Neural cell (in vitro differentiated cells): ENCODE measurements around the gene SNX13. TPM values are rescaled to one million over a fixed set of nuclear protein-coding genes. Genes with fewer than 3 reads are reported as not detected.

Experiments used
- H2AFZ ChIP-seq: fragments of 200-600, 300-800 bp; sonication (generic), shearing (Covaris generic); 2 replicates; pipeline ENCODE4 v1.6.0; 2014; ENCODE audit warnings: low read depth, mild to moderate bottlenecking, antibody characterized with exemption, low read length, moderate library complexity
- H3F3A ChIP-seq: fragments of 200-600 bp; shearing (Covaris generic); 2 replicates; pipeline ENCODE4 v1.6.1; 2016; ENCODE audit warnings: mild to moderate bottlenecking, moderate library complexity, mixed read lengths, antibody characterized with exemption, low read length; ENCODE audit not compliant: insufficient read depth, poor library complexity, severe bottlenecking
- H3K27ac ChIP-seq: fragments of 200-600, 300-800 bp; sonication (generic), shearing (Covaris generic); 2 replicates; pipeline ENCODE4 v1.5.1; 2014; ENCODE audit warnings: mild to moderate bottlenecking, low read length, moderate library complexity
- H3K27me3 ChIP-seq: fragments of 300-800, 200-600 bp; sonication (generic), shearing (Covaris generic); 2 replicates; pipeline ENCODE4 v1.6.0; 2014; ENCODE audit warnings: mild to moderate bottlenecking, low read depth, low read length, moderate library complexity; ENCODE audit not compliant: insufficient read depth
- H3K36me3 ChIP-seq: fragments of 300-800, 200-600 bp; sonication (generic), shearing (Covaris generic); 2 replicates; pipeline ENCODE4 v1.5.1; 2014; ENCODE audit warnings: mild to moderate bottlenecking, antibody characterized with exemption, low read length, moderate library complexity; ENCODE audit not compliant: insufficient read depth
- H3K4me2 ChIP-seq: fragments of 300-800, 200-600 bp; sonication (generic), shearing (Covaris generic); 2 replicates; pipeline ENCODE4 v1.6.0; 2014; ENCODE audit warnings: mild to moderate bottlenecking, low read length
- H3K4me3 ChIP-seq: fragments of 300-800, 200-600 bp; sonication (generic), shearing (Covaris generic); 2 replicates; pipeline ENCODE4 v1.5.1; 2014; ENCODE audit warnings: mild to moderate bottlenecking, low read length, moderate library complexity
- H3K79me2 ChIP-seq: fragments of 200-600 bp; shearing (Covaris generic); replicated peaks from 2 replicates; pipeline ENCODE4 v1.6.0; 2014; ENCODE audit warnings: mild to moderate bottlenecking, low read length, moderate library complexity; ENCODE audit not compliant: insufficient read depth
- H3K9ac ChIP-seq: fragments of 300-800, 200-600 bp; sonication (generic), shearing (Covaris generic); 2 replicates; pipeline ENCODE4 v1.6.1; 2016; ENCODE audit warnings: mild to moderate bottlenecking, low read length, mixed read lengths
- H3K9me2 ChIP-seq: fragments of 200-600 bp; shearing (Covaris generic); 2 replicates; pipeline ENCODE4 v1.6.1; 2016; ENCODE audit warnings: mild to moderate bottlenecking, low read length, mixed read lengths; ENCODE audit not compliant: insufficient read depth
- H3K9me3 ChIP-seq: fragments of 200-600, 300-800 bp; sonication (generic), shearing (Covaris generic); 2 replicates; pipeline ENCODE4 v1.6.1; 2016; ENCODE audit warnings: mild to moderate bottlenecking, mixed run types, low read length, moderate library complexity, mixed read lengths
- H4K20me1 ChIP-seq: fragments of 200-600 bp; shearing (Covaris generic); 2 replicates; pipeline ENCODE4 v1.6.1; 2016; ENCODE audit warnings: mild to moderate bottlenecking, mixed run types; ENCODE audit not compliant: insufficient read depth
- EP300 ChIP-seq: fragments of 450-650 bp; conservative IDR thresholded peaks from 2 replicates; pipeline ENCODE4 v1.6.1; 2014; ENCODE audit warnings: antibody characterized with exemption, mild to moderate bottlenecking, moderate library complexity; ENCODE audit not compliant: poor library complexity, severe bottlenecking
- EZH2 ChIP-seq: fragments of 200-600, 300-800 bp; shearing (Covaris generic), sonication (generic); IDR thresholded peaks from 2 replicates; pipeline ENCODE4 v1.6.1; 2014; ENCODE audit warnings: antibody characterized with exemption, low read length, borderline replicate concordance, mild to moderate bottlenecking; ENCODE audit not compliant: insufficient read depth, poor library complexity, severe bottlenecking
- MXI1 ChIP-seq: fragments of 450-650 bp; conservative IDR thresholded peaks from 2 replicates; pipeline ENCODE4 v1.6.1; 2014; ENCODE audit warnings: antibody characterized with exemption, mild to moderate bottlenecking; ENCODE audit not compliant: poor library complexity, severe bottlenecking
- POLR2AphosphoS5 ChIP-seq: IDR thresholded peaks from 2 replicates; pipeline ENCODE4 v1.6.1; 2012
- RAD21 ChIP-seq: fragments of 450-650 bp; conservative IDR thresholded peaks from 2 replicates; pipeline ENCODE4 v1.6.1; 2014; ENCODE audit warnings: antibody characterized with exemption, mild to moderate bottlenecking, moderate library complexity
- SMC3 ChIP-seq: fragments of 450-650 bp; conservative IDR thresholded peaks from 2 replicates; pipeline ENCODE4 v1.6.1; 2014; ENCODE audit warnings: antibody characterized with exemption, mild to moderate bottlenecking, moderate library complexity; ENCODE audit not compliant: poor library complexity
- TAF1 ChIP-seq: IDR thresholded peaks from 2 replicates; pipeline ENCODE4 v1.6.1; 2012; ENCODE audit warnings: low read depth
- polyA plus RNA-seq: library from polyadenylated mRNA; depleted of rRNA; stranded (reverse); fragments of >200 nt; gene quantifications from 2 replicates; pipeline ENCODE4 v1.2.3, GENCODE V29; 2014
- TF ChIP-seq, protein P1 (sequence below): fragments of 450-650 bp; IDR thresholded peaks from 2 replicates; pipeline ENCODE4 v1.5.1; 2014; ENCODE audit warnings: antibody characterized with exemption, mild to moderate bottlenecking, moderate library complexity; ENCODE audit not compliant: poor library complexity, severe bottlenecking
- TF ChIP-seq, protein P2 (sequence below): IDR thresholded peaks from 2 replicates; pipeline ENCODE4 v1.6.1; 2012; ENCODE audit warnings: borderline replicate concordance

SNX13 gene
- polyA plus RNA-seq, 1 donor from 2014 or later: 50.6 TPM

DNA sequence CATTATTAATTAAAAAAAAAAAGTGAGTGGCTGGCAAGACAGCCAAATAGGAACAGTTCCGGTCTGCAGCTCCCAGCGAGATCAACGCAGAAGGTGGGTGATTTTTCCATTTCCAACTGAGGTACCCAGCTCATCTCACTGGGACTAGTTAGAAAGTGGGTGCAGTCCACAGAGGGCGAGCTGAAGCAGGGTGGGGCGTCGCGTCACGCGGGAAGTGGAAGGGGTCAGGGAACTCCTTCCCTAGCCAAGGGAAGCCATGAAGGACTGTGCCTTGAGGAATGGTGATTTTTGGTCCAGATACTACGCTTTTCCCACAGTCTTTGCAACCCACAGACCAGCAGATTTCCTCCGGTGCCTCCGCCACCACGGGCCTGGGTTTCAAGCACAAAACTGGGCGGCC, 133.7 kb downstream of the SNX13 start:
- Histone ChIP-seq H4K20me1 (no peaks in the 10 kb centered on the region), H3K27me3 (no peaks in the 10 kb centered on the region), H3K4me3 (no peak overlapping the region), H3K4me2 (no peak overlapping the region), H2AFZ (no peak overlapping the region), H3F3A (no peaks in the 10 kb centered on the region), H3K9me3 (no peaks in the 10 kb centered on the region), H3K36me3 (no peaks in the 10 kb centered on the region), H3K79me2 (no peaks in the 10 kb centered on the region), H3K9me2 (no peaks in the 10 kb centered on the region), H3K9ac (no peak overlapping the region), H3K27ac (no peak overlapping the region)
- TF ChIP-seq, protein P1, sequence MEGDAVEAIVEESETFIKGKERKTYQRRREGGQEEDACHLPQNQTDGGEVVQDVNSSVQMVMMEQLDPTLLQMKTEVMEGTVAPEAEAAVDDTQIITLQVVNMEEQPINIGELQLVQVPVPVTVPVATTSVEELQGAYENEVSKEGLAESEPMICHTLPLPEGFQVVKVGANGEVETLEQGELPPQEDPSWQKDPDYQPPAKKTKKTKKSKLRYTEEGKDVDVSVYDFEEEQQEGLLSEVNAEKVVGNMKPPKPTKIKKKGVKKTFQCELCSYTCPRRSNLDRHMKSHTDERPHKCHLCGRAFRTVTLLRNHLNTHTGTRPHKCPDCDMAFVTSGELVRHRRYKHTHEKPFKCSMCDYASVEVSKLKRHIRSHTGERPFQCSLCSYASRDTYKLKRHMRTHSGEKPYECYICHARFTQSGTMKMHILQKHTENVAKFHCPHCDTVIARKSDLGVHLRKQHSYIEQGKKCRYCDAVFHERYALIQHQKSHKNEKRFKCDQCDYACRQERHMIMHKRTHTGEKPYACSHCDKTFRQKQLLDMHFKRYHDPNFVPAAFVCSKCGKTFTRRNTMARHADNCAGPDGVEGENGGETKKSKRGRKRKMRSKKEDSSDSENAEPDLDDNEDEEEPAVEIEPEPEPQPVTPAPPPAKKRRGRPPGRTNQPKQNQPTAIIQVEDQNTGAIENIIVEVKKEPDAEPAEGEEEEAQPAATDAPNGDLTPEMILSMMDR: no peak
- TF ChIP-seq RAD21 (no peak), MXI1 (no peak)

DNA sequence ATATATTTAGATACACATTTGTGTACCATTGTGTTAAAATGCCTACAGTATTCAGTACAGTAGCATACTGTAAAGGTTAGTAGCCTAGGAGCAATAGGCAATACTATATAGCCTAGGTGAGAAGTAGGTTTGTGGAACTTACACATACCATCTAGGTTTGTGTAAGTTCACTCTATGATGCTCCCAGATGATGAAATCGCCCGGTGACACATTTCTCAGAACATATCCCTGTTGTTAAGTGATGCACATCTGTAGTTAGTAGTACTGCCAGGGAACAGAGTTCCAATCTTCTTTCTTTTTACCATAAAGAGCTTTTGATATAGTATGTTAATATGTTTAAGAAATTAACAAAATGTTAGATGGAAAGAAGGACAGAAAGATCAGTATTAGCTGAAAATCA, 138.2 kb downstream of the SNX13 start:
- no peaks in the 10 kb centered on the region for H3K79me2 ChIP-seq
- no peaks in the 10 kb centered on the region for H3K9me2 ChIP-seq
- H3K36me3 ChIP-seq: no peaks in the 10 kb centered on the region
- TF ChIP-seq EP300 (no peak), EZH2 (no peak), POLR2AphosphoS5 (no peak), MXI1 (no peak), RAD21 (no peak), TAF1 (no peak), SMC3 (no peak)
- TF ChIP-seq, protein P2, sequence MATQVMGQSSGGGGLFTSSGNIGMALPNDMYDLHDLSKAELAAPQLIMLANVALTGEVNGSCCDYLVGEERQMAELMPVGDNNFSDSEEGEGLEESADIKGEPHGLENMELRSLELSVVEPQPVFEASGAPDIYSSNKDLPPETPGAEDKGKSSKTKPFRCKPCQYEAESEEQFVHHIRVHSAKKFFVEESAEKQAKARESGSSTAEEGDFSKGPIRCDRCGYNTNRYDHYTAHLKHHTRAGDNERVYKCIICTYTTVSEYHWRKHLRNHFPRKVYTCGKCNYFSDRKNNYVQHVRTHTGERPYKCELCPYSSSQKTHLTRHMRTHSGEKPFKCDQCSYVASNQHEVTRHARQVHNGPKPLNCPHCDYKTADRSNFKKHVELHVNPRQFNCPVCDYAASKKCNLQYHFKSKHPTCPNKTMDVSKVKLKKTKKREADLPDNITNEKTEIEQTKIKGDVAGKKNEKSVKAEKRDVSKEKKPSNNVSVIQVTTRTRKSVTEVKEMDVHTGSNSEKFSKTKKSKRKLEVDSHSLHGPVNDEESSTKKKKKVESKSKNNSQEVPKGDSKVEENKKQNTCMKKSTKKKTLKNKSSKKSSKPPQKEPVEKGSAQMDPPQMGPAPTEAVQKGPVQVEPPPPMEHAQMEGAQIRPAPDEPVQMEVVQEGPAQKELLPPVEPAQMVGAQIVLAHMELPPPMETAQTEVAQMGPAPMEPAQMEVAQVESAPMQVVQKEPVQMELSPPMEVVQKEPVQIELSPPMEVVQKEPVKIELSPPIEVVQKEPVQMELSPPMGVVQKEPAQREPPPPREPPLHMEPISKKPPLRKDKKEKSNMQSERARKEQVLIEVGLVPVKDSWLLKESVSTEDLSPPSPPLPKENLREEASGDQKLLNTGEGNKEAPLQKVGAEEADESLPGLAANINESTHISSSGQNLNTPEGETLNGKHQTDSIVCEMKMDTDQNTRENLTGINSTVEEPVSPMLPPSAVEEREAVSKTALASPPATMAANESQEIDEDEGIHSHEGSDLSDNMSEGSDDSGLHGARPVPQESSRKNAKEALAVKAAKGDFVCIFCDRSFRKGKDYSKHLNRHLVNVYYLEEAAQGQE: no peak
- TF ChIP-seq, protein P1: no peak
- H4K20me1 ChIP-seq: no peaks in the 10 kb centered on the region
- no peaks in the 10 kb centered on the region for H3K27me3 ChIP-seq
- no peak overlapping the region for H3K27ac ChIP-seq
- H3K9ac ChIP-seq: no peak overlapping the region
- no peak overlapping the region for H3K4me3 ChIP-seq
- H3K9me3 ChIP-seq: no peaks in the 10 kb centered on the region
- H2AFZ ChIP-seq: no peak overlapping the region
- no peak overlapping the region for H3K4me2 ChIP-seq
- H3F3A ChIP-seq: no peaks in the 10 kb centered on the region
